Epithelial cell of proximal tubule (primary cell): ENCODE results near the gene SETBP1. TPM values are rescaled to one million over a fixed set of nuclear protein-coding genes. Genes with fewer than 3 reads are reported as not detected.
"Not testable (repeated sequence)": the region's sequence is repeated elsewhere in the genome, so short reads cannot be mapped to it uniquely, and the experiment has no call there.

Experiments used
- DNase-seq: peaks from one replicate; pipeline ENCODE4 v3.0.0-alpha.2; 2011; ENCODE audit warnings: low read depth
- H3K4me3 ChIP-seq: 2 replicates; pipeline ENCODE4 v1.5.1; 2011; ENCODE audit warnings: low read depth, mild to moderate bottlenecking, low read length
- CTCF ChIP-seq: conservative IDR thresholded peaks from 2 replicates; pipeline ENCODE4 v1.5.1; 2012; ENCODE audit warnings: low read depth, mild to moderate bottlenecking, low read length
- total RNA-seq: library from RNA; depleted of rRNA; stranded (reverse); fragments of >200 nt; gene quantifications from 2 replicates; pipeline ENCODE4 v1.2.3, GENCODE V29; 2015

Gene SETBP1
- total RNA-seq, 1 donor from 2014 or later, result 2.4 TPM

DNA sequence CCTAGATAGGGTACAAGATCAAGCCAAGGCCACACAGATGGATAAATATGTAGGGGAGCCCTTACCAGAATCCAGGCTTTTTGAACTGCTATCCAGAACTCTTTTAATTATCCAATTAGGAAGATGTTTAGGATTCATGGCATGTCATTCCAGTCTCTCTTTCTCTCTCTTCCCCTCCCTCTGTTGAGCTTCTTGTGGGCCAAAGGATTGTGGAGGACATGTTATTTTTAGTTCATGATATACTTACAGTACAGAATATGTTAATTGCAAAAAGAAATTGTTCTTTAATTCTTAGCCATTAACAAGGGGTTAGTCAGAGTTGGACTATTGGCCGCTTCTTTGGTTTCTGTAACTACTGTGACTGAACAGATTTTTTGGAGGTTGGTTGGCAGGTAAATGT is 113.0 kb downstream of the SETBP1 start:
- H3K4me3 ChIP-seq, result no peak overlapping the region
- no peak for TF ChIP-seq CTCF
- DNase-seq, result no peak

DNA sequence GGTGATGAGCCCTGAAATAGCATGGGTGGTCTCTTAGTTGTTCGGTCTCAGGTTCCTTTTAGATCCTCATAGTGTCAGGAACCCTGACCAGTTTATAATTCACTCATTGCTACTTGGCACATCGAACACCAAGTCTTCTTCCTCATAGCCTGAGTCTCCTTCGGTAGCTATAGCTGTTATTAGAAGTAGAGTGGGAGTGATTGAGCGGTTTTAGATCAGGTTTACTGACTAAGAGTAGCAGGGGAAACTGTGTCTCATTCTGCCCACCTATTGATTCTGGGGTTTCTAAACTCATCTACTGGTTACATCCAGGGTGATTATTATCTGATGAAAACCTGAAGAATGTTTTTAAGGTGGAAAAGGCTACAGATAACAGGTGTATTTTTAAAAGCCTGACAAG is 114.6 kb downstream of the SETBP1 start:
- TF ChIP-seq CTCF, result no peak
- no peak for DNase-seq
- H3K4me3 ChIP-seq, result no peak overlapping the region

GRCh38 chr18:44796429-44797428 is 116.0 kb downstream of the SETBP1 start:
- no peak overlapping the region for H3K4me3 ChIP-seq
- no peak for TF ChIP-seq CTCF
- peak; percentile 66 for DNase-seq

DNA sequence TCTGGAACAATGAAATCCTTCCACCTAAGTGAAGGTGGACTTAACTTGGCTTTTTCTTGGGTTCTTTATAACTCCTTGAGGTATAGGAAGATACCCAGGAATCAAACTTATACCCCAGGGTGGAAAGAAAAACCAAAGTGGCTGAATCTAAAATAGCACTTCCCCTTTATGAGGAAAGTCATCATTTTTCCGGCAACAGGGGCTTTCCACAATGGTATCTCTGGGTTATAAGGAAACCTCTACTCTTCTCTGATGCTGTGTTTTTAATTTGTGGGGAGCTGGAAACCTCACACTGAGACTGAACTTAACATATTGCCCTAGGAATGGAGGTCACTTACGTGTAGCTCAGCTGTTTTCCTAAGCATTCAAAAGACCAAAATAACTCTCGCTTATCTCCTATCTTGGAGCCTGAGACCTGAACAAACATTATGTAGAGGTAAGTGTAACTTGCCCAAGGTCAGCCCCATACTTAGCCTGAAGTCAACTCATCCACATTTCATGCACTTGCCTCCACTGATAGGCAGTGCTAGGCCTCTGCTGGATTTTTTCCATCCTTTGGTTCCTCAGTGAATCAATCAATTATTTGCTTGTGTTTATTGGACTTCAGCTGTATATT is 117.9 kb downstream of the SETBP1 start:
- H3K4me3 ChIP-seq, result no peak overlapping the region
- no peak for DNase-seq
- no peak for TF ChIP-seq CTCF

GRCh38 chr18:44799382-44799906 is 118.8 kb downstream of the SETBP1 start:
- TF ChIP-seq CTCF, result no peak
- no peak for DNase-seq
- H3K4me3 ChIP-seq, result no peak overlapping the region

GRCh38 chr18:44799907-44800421 is 119.3 kb downstream of the SETBP1 start:
- TF ChIP-seq CTCF, result no peak
- no peak for DNase-seq
- H3K4me3 ChIP-seq, result peak overlapping the region; percentile 1

DNA sequence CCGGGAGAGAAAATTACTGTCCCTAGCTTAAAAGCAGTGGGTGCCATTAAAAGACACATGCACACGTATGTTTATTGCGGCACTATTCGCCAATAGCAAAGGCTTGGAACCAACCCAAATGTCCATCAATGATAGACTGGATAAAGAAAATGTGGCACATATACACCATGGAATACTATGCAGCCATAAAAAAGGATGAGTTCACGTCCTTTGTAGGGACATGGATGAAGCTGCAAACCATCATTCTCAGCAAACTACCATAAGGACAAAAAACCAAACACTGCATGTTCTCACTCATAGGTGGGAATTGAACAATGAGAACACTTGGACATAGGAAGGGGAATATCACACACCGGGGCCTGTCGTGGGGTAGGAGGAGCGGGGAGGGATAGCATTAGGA is 120.1 kb downstream of the SETBP1 start:
- not testable (repeated sequence) for H3K4me3 ChIP-seq, DNase-seq
